Activated T-helper 1 cell treated with anti-CD3 and anti-CD28 coated beads, Interleukin-12 subunit alpha, Interleukin-12 subunit beta, Interleukin-2, Interleukin-4 antibody, amounts not matched to agents 30 ng/mL and 10 ng/mL and 1 ng/mL, durations not matched to agents 14 hours and 24 hours and 36 hours (primary cell): ENCODE results near the gene ADAM29. TPM values are rescaled to one million over a fixed set of nuclear protein-coding genes. Genes with fewer than 3 reads are reported as not detected.
"Not testable (repeated sequence)": the region's sequence is repeated elsewhere in the genome, so short reads cannot be mapped to it uniquely, and the experiment has no call there.

Experiments used
- DNase-seq: peaks from one replicate; pipeline ENCODE4 v3.0.0; 2021; ENCODE audit warnings: low spot score
- H3K27ac Mint-ChIP-seq: one replicate; pipeline ENCODE4 v1.8.0; 2021; ENCODE audit warnings: mild to moderate bottlenecking, mixed read lengths
- H3K27me3 Mint-ChIP-seq: one replicate; pipeline ENCODE4 v1.8.0; 2022; ENCODE audit warnings: mild to moderate bottlenecking, moderate library complexity, mixed read lengths; ENCODE audit not compliant: insufficient read depth
- H3K36me3 Mint-ChIP-seq: one replicate; pipeline ENCODE4 v1.8.0; 2021; ENCODE audit warnings: low read depth, mixed read lengths
- H3K4me1 Mint-ChIP-seq: one replicate; pipeline ENCODE4 v1.8.0; 2021; ENCODE audit warnings: low read depth, mixed read lengths
- H3K4me3 Mint-ChIP-seq: one replicate; pipeline ENCODE4 v1.8.0; 2021; ENCODE audit warnings: mild to moderate bottlenecking, moderate library complexity, mixed read lengths
- H3K9me3 Mint-ChIP-seq: one replicate; pipeline ENCODE4 v1.8.0; 2021; ENCODE audit warnings: mixed read lengths
- intact Hi-C: fragments of 100-400 bp; cut with micrococcal nuclease; formaldehyde crosslinking; loops from one replicate; pipeline ENCODE4 v1.15.1; 2024
- total RNA-seq: library from RNA; stranded (reverse); gene quantifications from 2 replicates; pipeline ENCODE4 v1.2.3, GENCODE V29; 2022

ADAM29 gene
- total RNA-seq, 1 donor from 2014 or later = not detected

DNA sequence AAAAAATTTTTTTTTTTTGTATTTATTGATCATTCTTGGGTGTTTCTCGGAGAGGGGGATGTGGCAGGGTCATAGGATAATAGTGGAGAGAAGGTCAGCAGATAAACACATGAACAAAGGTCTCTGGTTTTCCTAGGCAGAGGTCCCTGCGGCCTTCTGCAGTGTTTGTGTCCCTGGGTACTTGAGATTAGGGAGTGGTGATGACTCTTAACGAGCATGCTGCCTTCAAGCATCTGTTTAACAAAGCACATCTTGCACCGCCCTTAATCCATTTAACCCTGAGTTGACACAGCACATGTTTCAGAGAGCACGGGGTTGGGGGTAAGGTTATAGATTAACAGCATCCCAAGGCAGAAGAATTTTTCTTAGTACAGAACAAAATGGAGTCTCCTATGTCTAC is 65.7 kb downstream of the ADAM29 start:
- H3K27ac Mint-ChIP-seq, DNase-seq, H3K36me3 Mint-ChIP-seq, H3K4me3 Mint-ChIP-seq, intact Hi-C loops, H3K27me3 Mint-ChIP-seq, H3K4me1 Mint-ChIP-seq: not testable (repeated sequence)
- peaks cover 25% of the 10 kb centered on the region for H3K9me3 Mint-ChIP-seq

GRCh38 chr4:174989791-174990190 is 71.6 kb downstream of the ADAM29 start:
- Mint-ChIP-seq H3K27ac (no peak overlapping the region), H3K4me1 (no peaks in the 10 kb centered on the region), H3K27me3 (no peaks in the 10 kb centered on the region), H3K4me3 (no peak overlapping the region), H3K36me3 (no peaks in the 10 kb centered on the region), H3K9me3 (peaks cover 5% of the 10 kb centered on the region)
- intact Hi-C loops = no loop called here
- no peak for DNase-seq

- Mint-ChIP-seq H3K27me3 (no peaks in the 10 kb centered on the region), H3K36me3 (no peaks in the 10 kb centered on the region), H3K4me1 (no peaks in the 10 kb centered on the region), H3K9me3 (no peaks in the 10 kb centered on the region), H3K27ac (no peak overlapping the region), H3K4me3 (no peak overlapping the region)
- DNase-seq = no peak
- intact Hi-C loops = no loop called here
These were observed 75.8 kb downstream of the ADAM29 start for GRCh38 chr4:174993916-174994315.

DNA sequence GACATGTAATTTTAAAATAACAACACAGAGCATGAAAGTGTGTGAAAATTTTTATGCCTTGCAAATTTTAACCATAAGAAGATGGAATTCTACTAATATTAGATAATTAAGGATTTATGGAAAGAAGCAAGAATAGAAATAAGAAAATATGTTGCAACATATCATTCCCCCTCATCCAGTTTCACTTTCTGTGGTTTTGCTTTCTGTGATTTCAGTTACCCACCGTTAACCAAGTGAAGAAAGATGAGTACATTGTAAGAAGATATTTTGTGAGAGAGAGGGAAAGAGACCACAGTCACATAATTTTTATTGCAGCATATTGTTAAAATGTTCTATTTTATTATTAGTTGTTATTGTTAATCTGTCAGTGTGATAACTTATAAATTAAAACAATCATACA is 77.9 kb downstream of the ADAM29 start:
- no peaks in the 10 kb centered on the region for H3K9me3 Mint-ChIP-seq
- no peaks in the 10 kb centered on the region for H3K4me1 Mint-ChIP-seq
- H3K4me3 Mint-ChIP-seq = no peak overlapping the region
- no peak for DNase-seq
- H3K27ac Mint-ChIP-seq = no peak overlapping the region
- H3K27me3 Mint-ChIP-seq = no peaks in the 10 kb centered on the region
- H3K36me3 Mint-ChIP-seq = no peaks in the 10 kb centered on the region
- intact Hi-C loops = no loop called here

DNA sequence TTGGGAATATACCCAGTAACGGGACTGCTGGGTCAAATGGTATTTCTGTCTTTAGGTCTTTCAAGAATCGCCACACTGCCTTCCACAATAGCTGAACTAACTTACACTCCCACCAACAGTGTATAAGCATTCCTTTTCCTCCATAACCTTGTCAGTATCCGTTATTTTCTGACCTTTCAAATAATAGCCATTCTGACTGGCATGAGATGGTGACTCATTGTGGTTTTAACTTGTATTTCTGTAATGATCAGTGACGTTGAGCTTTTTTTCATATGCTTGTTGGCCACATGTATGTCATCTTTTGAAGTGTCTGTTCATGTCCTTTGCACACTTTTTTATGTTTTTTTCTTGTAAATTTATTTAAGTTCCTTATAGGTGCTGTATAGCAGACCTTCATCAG is 81.2 kb downstream of the ADAM29 start:
- Mint-ChIP-seq H3K27me3 (no peaks in the 10 kb centered on the region), H3K36me3 (no peaks in the 10 kb centered on the region), H3K4me1 (no peaks in the 10 kb centered on the region), H3K9me3 (no peaks in the 10 kb centered on the region), H3K4me3 (no peak overlapping the region), H3K27ac (no peak overlapping the region)
- no peak for DNase-seq
- intact Hi-C loops = no loop called here

DNA sequence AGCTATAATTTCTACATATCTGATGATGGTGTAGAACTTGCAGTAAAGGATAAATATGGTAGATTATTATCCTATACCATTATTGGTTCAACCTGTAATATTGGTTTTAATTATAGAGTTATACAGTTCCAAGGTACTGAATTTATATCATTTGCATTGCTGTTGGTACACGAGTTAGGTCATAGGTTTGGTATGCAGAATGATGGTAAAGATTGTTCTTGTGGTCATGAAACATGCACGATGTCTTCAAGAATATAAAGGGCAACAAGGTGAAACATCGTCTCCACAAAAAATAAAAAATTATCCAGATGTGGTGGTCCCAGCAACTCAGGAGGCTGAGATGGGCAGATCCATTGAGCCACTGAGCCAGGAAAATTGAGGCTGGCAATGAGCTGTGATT is 99.6 kb downstream of the ADAM29 start:
- DNase-seq = no peak
- Mint-ChIP-seq H3K36me3 (no peaks in the 10 kb centered on the region), H3K9me3 (peaks cover 8% of the 10 kb centered on the region), H3K4me1 (no peaks in the 10 kb centered on the region), H3K27me3 (no peaks in the 10 kb centered on the region), H3K4me3 (no peak overlapping the region), H3K27ac (no peak overlapping the region)
- intact Hi-C loops = no loop called here

- intact Hi-C loops, DNase-seq, H3K27me3 Mint-ChIP-seq, H3K36me3 Mint-ChIP-seq, H3K4me1 Mint-ChIP-seq, H3K9me3 Mint-ChIP-seq, H3K27ac Mint-ChIP-seq, H3K4me3 Mint-ChIP-seq: not testable (repeated sequence)
These were observed 101.3 kb downstream of the ADAM29 start for GRCh38 chr4:175019447-175019846.

Other genes with a start within 250 kb of the ADAM29 start
- not detected in 2 replicates for gene GLRA3, start 89.1 kb upstream of the ADAM29 start, total RNA-seq